Activated T-helper 1 cell treated with anti-CD3 and anti-CD28 coated beads, Interleukin-12 subunit alpha, Interleukin-12 subunit beta, Interleukin-2, Interleukin-4 antibody, amounts not matched to agents 30 ng/mL and 10 ng/mL and 1 ng/mL, durations not matched to agents 14 hours and 24 hours and 36 hours (primary cell): ENCODE data around the gene IL4R. TPM values are rescaled to one million over a fixed set of nuclear protein-coding genes. Genes with fewer than 3 reads are reported as not detected.
"Not testable (repeated sequence)": the region's sequence is repeated elsewhere in the genome, so short reads cannot be mapped to it uniquely, and the experiment has no call there.

Experiments used
- DNase-seq: peaks from one replicate; pipeline ENCODE4 v3.0.0; 2021; ENCODE audit warnings: low spot score
- H3K27ac Mint-ChIP-seq: one replicate; pipeline ENCODE4 v1.8.0; 2021; ENCODE audit warnings: mild to moderate bottlenecking, mixed read lengths
- H3K27me3 Mint-ChIP-seq: one replicate; pipeline ENCODE4 v1.8.0; 2022; ENCODE audit warnings: mild to moderate bottlenecking, moderate library complexity, mixed read lengths; ENCODE audit not compliant: insufficient read depth
- H3K36me3 Mint-ChIP-seq: one replicate; pipeline ENCODE4 v1.8.0; 2021; ENCODE audit warnings: low read depth, mixed read lengths
- H3K4me1 Mint-ChIP-seq: one replicate; pipeline ENCODE4 v1.8.0; 2021; ENCODE audit warnings: low read depth, mixed read lengths
- H3K4me3 Mint-ChIP-seq: one replicate; pipeline ENCODE4 v1.8.0; 2021; ENCODE audit warnings: mild to moderate bottlenecking, moderate library complexity, mixed read lengths
- H3K9me3 Mint-ChIP-seq: one replicate; pipeline ENCODE4 v1.8.0; 2021; ENCODE audit warnings: mixed read lengths
- intact Hi-C: fragments of 100-400 bp; cut with micrococcal nuclease; formaldehyde crosslinking; loops from one replicate; pipeline ENCODE4 v1.15.1; 2024
- total RNA-seq: library from RNA; stranded (reverse); gene quantifications from 2 replicates; pipeline ENCODE4 v1.2.3, GENCODE V29; 2022

Gene IL4R
- total RNA-seq, 1 donor from 2014 or later = 320 TPM

- H3K27me3 Mint-ChIP-seq = no peaks in the 10 kb centered on the region
- H3K27ac Mint-ChIP-seq = peak overlapping the region; percentile 100
- intact Hi-C loops = loop anchor here (5.0 kb wide), 1 partner anchor 153 kb away; no protein-coding TSS in a partner anchor
- H3K4me1 Mint-ChIP-seq = peaks cover 79% of the 10 kb centered on the region
- no peaks in the 10 kb centered on the region for H3K9me3 Mint-ChIP-seq
- DNase-seq = no peak
- peaks cover 65% of the 10 kb centered on the region for H3K36me3 Mint-ChIP-seq
- peak overlapping the region; percentile 100 for H3K4me3 Mint-ChIP-seq
These were observed 92.0 kb downstream of the IL4R start for GRCh38 chr16:27405546-27406451.

DNA sequence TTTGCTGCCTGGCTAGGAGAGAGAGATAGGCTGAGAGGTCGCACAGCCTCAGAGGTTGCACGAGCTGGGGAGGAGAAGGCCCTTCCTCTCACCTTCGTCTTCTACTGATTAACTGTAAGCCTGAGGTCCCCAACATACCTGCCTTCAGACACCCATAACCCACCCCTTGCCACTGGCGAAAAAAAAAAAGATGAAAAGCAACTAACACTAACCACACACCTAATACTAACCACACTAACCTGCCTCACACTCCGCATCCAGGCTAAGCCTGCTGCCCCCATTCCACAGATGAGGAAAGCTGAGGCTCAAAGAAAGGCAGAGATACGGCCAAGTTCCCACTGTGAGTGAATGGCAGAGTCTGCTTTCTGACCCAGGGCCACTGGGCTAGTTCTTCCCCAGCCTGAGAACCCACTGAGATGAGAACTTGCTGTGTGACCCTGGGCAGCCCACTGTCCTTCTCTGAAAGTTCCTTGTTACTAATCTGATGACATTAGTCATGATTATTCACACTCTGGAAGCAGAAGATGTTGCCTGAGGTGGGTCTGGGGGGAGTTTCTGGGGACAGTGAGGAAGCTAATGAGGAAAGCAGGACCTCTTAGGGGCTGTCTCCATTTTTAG, 92.8 kb downstream of the IL4R start:
- Mint-ChIP-seq H3K36me3 (peaks cover 71% of the 10 kb centered on the region), H3K27me3 (no peaks in the 10 kb centered on the region), H3K4me3 (peak overlapping the region; percentile 100), H3K9me3 (peaks cover under 1% of the 10 kb centered on the region), H3K4me1 (peaks cover 74% of the 10 kb centered on the region), H3K27ac (peak overlapping the region; percentile 100)
- intact Hi-C loops = loop anchor here (5.0 kb wide), 1 partner anchor 154 kb away; no protein-coding TSS in a partner anchor
- no peak for DNase-seq

DNA sequence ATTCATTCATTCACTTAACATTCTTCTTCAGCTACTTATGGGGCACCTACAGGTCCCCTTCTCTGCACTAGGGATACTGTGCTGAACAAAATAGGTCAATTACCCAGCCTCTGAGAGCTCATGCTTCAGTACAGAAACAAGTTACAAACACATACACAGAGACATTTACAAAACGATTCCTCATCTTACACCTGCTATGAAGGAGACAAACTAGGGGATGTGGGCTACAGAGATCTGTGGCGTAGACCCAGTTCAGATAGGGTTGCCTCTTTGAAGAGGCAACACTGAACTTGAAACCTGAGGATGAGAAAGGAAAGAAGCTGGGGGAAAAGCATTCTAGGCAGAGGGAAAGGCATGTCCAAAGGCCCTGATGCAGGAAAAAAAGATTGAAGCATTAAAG, 93.4 kb downstream of the IL4R start:
- Mint-ChIP-seq H3K27ac (peak overlapping the region; percentile 100), H3K9me3 (peaks cover 6% of the 10 kb centered on the region), H3K4me1 (peaks cover 75% of the 10 kb centered on the region), H3K36me3 (peaks cover 76% of the 10 kb centered on the region), H3K27me3 (no peaks in the 10 kb centered on the region), H3K4me3 (peak overlapping the region; percentile 100)
- no peak for DNase-seq
- intact Hi-C loops = loop anchor here (5.0 kb wide), 1 partner anchor 155 kb away; no protein-coding TSS in a partner anchor

DNA sequence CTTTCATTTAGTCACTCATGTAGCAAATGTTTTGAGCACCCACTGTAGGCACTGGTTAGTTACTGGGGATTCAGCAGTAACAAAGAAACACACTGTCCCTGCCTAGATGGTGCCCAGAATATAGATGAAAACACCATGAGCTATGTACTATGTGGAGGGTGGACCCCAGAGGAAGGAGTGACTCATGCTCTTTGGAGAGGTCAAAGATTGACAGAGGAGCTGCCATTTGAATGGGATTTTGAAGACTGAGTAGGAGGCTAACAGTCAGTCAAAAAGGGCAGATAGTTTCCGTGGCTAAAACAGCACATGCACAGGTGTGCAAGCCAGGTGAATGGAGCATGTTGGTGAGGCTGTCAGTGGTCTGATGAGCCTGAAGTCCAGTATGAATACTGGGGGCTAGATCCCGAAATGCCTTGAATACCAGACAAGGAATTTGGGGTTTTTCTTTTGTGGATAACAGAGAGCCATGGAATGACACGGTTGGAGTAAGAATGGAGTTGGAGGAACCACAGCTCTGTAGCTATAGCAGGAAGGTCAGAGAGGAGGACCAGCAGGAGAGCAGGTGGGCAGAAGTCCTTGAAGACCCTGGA, 94.3 kb downstream of the IL4R start:
- H3K9me3 Mint-ChIP-seq = peaks cover 15% of the 10 kb centered on the region
- H3K27ac Mint-ChIP-seq = peak overlapping the region; percentile 100
- DNase-seq = no peak
- H3K27me3 Mint-ChIP-seq = no peaks in the 10 kb centered on the region
- peaks cover 77% of the 10 kb centered on the region for H3K36me3 Mint-ChIP-seq
- intact Hi-C loops = loop anchor here (1.0 to 5.0 kb wide), 9 partner anchors 9 to 809 kb away; no protein-coding TSS in a partner anchor
- peak overlapping the region; percentile 100 for H3K4me3 Mint-ChIP-seq
- peaks cover 82% of the 10 kb centered on the region for H3K4me1 Mint-ChIP-seq

DNA sequence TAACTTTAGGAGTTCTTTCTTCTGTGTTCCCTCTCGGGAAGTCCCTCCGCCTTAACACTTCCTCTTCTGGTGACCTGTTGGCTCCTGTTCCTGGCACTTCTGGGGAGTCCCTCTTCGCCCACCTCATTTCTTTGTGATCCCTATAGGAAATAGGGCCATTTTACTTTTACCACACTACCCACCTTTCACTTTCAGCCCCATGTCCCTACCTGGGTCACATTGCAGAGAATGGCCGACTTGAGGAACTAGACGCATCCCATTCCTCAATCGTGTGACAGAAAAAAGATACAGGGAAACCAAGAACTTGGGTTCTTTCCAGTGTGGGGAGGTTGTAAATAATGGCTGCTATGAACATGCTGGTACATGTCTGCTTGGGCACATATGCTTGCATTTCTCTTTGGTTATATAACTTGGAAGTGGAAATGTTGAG, 94.8 kb downstream of the IL4R start:
- DNase-seq = no peak
- Mint-ChIP-seq H3K9me3 (peaks cover 19% of the 10 kb centered on the region), H3K27ac (peak overlapping the region; percentile 100), H3K4me3 (peak overlapping the region; percentile 100), H3K27me3 (no peaks in the 10 kb centered on the region), H3K36me3 (peaks cover 77% of the 10 kb centered on the region), H3K4me1 (peaks cover 82% of the 10 kb centered on the region)
- intact Hi-C loops = loop anchor here (1.0 to 5.0 kb wide), 9 partner anchors 9 to 810 kb away; no protein-coding TSS in a partner anchor

DNA sequence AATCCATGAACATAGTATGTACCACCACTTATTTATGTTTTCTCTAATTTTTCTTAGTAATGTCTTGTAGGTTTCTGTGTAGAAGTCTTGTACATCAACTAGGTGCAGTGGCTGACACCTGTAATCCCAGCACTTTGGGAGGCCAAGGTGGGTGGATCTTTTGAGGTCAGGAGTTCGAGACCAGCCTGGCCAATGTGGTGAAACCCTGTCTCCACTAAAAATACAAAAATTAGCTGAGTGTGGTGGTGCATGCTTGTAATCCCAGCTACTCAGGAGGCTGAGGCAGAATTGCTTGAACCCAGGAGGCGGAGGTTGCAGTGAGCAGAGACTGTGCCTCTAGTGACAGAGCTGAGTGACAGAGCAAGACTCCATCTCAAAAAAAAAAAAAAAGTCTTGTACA, 96.2 kb downstream of the IL4R start:
- Mint-ChIP-seq H3K36me3 (peaks cover 74% of the 10 kb centered on the region), H3K9me3 (peaks cover 19% of the 10 kb centered on the region), H3K4me1 (peaks cover 80% of the 10 kb centered on the region), H3K4me3 (peak overlapping the region; percentile 67), H3K27ac (peak overlapping the region; percentile 38)
- not testable (repeated sequence) for DNase-seq, H3K27me3 Mint-ChIP-seq
- intact Hi-C loops = loop anchor here (2.0 to 5.0 kb wide), 3 partner anchors 17 to 811 kb away; no protein-coding TSS in a partner anchor

- Mint-ChIP-seq H3K27me3 (no peaks in the 10 kb centered on the region), H3K4me1 (peaks cover 81% of the 10 kb centered on the region), H3K27ac (peak overlapping the region; percentile 59), H3K9me3 (peaks cover 19% of the 10 kb centered on the region), H3K4me3 (peak overlapping the region; percentile 54), H3K36me3 (peaks cover 80% of the 10 kb centered on the region)
- intact Hi-C loops = no loop called here
- DNase-seq = no peak
These were observed 97.0 kb downstream of the IL4R start for GRCh38 chr16:27410761-27411160.

- Mint-ChIP-seq H3K9me3 (peaks cover 25% of the 10 kb centered on the region), H3K27me3 (no peaks in the 10 kb centered on the region), H3K27ac (no peak overlapping the region), H3K36me3 (peaks cover 71% of the 10 kb centered on the region), H3K4me3 (no peak overlapping the region), H3K4me1 (peaks cover 62% of the 10 kb centered on the region)
- no peak for DNase-seq
- intact Hi-C loops = no loop called here
These were observed 100.2 kb downstream of the IL4R start for GRCh38 chr16:27413956-27414355.

Other genes with a start within 250 kb of the IL4R start
- not detected in 2 replicates for gene C16orf82, start 247.0 kb upstream of the IL4R start, total RNA-seq
- 12.5 and 14.5 TPM in 2 replicates for gene KDM8, start 110.4 kb upstream of the IL4R start, total RNA-seq
- 128 and 134 TPM in 2 replicates for gene NSMCE1, start 45.2 kb upstream of the IL4R start, total RNA-seq
- gene IL21R, start 88.2 kb downstream of the IL4R start, total RNA-seq = 101 and 104 TPM in 2 replicates
- 66.5 and 69.9 TPM in 2 replicates for gene GTF3C1, start 235.9 kb downstream of the IL4R start, total RNA-seq
- 12.4 and 17.6 TPM in 2 replicates for gene KATNIP, start 236.2 kb downstream of the IL4R start, total RNA-seq